Measurements from ENCODE around the gene ZFP90. TPM values are rescaled to one million over a fixed set of nuclear protein-coding genes. Genes with fewer than 3 reads are reported as not detected.
A peak's percentile ranks its signal among the peaks of the same experiment; 100 is the strongest.

ZFP90 gene
- total RNA-seq, result 10 to 100 TPM; 21.3 to 38.2 (median 27.3) TPM

- WGBS, 2 donors (ENCODE audit: low coverage in 1 of 2), result 0 to 2% methylated on average over 2 to 5 of the region's 71 CpGs
- peak; percentile 97 for ATAC-seq
- TF ChIP-seq POLR2AphosphoS5 (IDR thresholded peaks at IDR 0.05) (peak; percentile 33), CTCF (IDR thresholded peaks at IDR 0.05) (peak in 1 of 4 experiments; percentile 18), EP300 (IDR thresholded peaks at IDR 0.05) (no peak), POLR2A (IDR thresholded peaks at IDR 0.05) (peak; percentile 28 to 40)
Measured at GRCh38 chr16:68538880-68539701, at the start of gene ZFP90. ZFP90 (plus strand) TSS chr16:68539291; CDS start chr16:68539793, 502 bp downstream.

GRCh38 chr16:68490358-68490757 lies 48.7 kb upstream of the ZFP90 start:
- 13 to 100% methylated on average over 1 of the region's 1 CpG for WGBS, 2 donors (ENCODE audit: low coverage in 1 of 2)

More at GRCh38 chr16:68538880-68539701, at the start of gene ZFP90:
- Histone ChIP-seq H3K9me3 (no peaks in the 10 kb centered on the region), H3K27ac (peak within 1 kb of the TSS; percentile 59 to 86 (median 72)), H3K4me3 (peak within 1 kb of the TSS; percentile 77 to 93), H3K36me3 (peaks cover 0 to 28% of the 10 kb centered on the region in 2 donors), H3K27me3 (no peaks in the 10 kb centered on the region), H3K4me1 (peaks cover 0 to 9% (median 0%) of the 10 kb centered on the region in 3 donors)

GRCh38 chr16:68490829-68491575 lies 48.1 kb upstream of the ZFP90 start:
- Histone ChIP-seq H3K27ac (no peak overlapping the region), H3K4me1 (peaks cover 0 to 9% (median 0%) of the 10 kb centered on the region in 3 donors), H3K9me3 (no peaks in the 10 kb centered on the region), H3K27me3 (peaks cover 34% of the 10 kb centered on the region), H3K4me3 (no peak overlapping the region), H3K36me3 (no peaks in the 10 kb centered on the region)
- ATAC-seq, result no peak
- TF ChIP-seq POLR2A (IDR thresholded peaks at IDR 0.05) (no peak), POLR2AphosphoS5 (IDR thresholded peaks at IDR 0.05) (no peak), EP300 (IDR thresholded peaks at IDR 0.05) (no peak), CTCF (IDR thresholded peaks at IDR 0.05) (no peak)
- WGBS, 2 donors (ENCODE audit: low coverage in 1 of 2), result 0 to 36% methylated on average over 1 to 5 of the region's 13 CpGs

More at GRCh38 chr16:68490358-68490757, 48.7 kb upstream of the ZFP90 start:
- H3K4me1 ChIP-seq, result peaks cover 0 to 9% (median 0%) of the 10 kb centered on the region in 3 donors
- no peaks in the 10 kb centered on the region for H3K36me3 ChIP-seq
- TF ChIP-seq POLR2A (IDR thresholded peaks at IDR 0.05), result no peak
- ATAC-seq, result no peak
- peaks cover 34% of the 10 kb centered on the region for H3K27me3 ChIP-seq
- no peak overlapping the region for H3K27ac ChIP-seq
- no peak overlapping the region for H3K4me3 ChIP-seq
- H3K9me3 ChIP-seq, result no peaks in the 10 kb centered on the region

GRCh38 chr16:68491576-68491950 lies 47.5 kb upstream of the ZFP90 start:
- no peak for TF ChIP-seq POLR2A (IDR thresholded peaks at IDR 0.05)
- TF ChIP-seq CTCF (IDR thresholded peaks at IDR 0.05), result no peak
- no peak for TF ChIP-seq EP300 (IDR thresholded peaks at IDR 0.05)
- TF ChIP-seq POLR2AphosphoS5 (IDR thresholded peaks at IDR 0.05), result no peak
- H3K4me3 ChIP-seq, result no peak overlapping the region
- peaks cover 0 to 7% (median 0%) of the 10 kb centered on the region in 3 donors for H3K4me1 ChIP-seq
- H3K9me3 ChIP-seq, result no peaks in the 10 kb centered on the region
- H3K27ac ChIP-seq, result no peak overlapping the region
- ATAC-seq, result no peak
- 89% methylated on average over 3 of the region's 14 CpGs; no CpG with 5 or more reads in 1 of the 2 donors for WGBS, 2 donors (ENCODE audit: low coverage in 1 of 2)
- H3K36me3 ChIP-seq, result no peaks in the 10 kb centered on the region
- H3K27me3 ChIP-seq, result peaks cover 34% of the 10 kb centered on the region

- no peak for ATAC-seq
- WGBS, 2 donors (ENCODE audit: low coverage in 1 of 2), result no CpG with 5 or more reads among the region's 11 CpGs
- Histone ChIP-seq H3K4me1 (peaks cover 0 to 1% (median 0%) of the 10 kb centered on the region in 3 donors), H3K27me3 (peaks cover 39% of the 10 kb centered on the region), H3K36me3 (no peaks in the 10 kb centered on the region), H3K27ac (no peak overlapping the region), H3K9me3 (no peaks in the 10 kb centered on the region), H3K4me3 (no peak overlapping the region)
- TF ChIP-seq EP300 (IDR thresholded peaks at IDR 0.05) (no peak), POLR2A (IDR thresholded peaks at IDR 0.05) (no peak)
Measured at GRCh38 chr16:68492151-68492542, 46.9 kb upstream of the ZFP90 start.

All from gastroesophageal sphincter (tissue), 4 donors.